Breast epithelium (tissue), 3 donors: Measurements from ENCODE around the gene ATP2B2.

Experiments
- CTCF ChIP-seq, 3 donors: fragments of 450-650 bp; IDR thresholded peaks; one replicate each; pipeline ENCODE4 v1.5.1; 2016 to 2017; ENCODE audit warnings: antibody characterized with exemption in 3 of 3, mild to moderate bottlenecking in 3 of 3, moderate library complexity in 3 of 3
- POLR2A ChIP-seq: fragments of 450-650 bp; IDR thresholded peaks from one replicate; pipeline ENCODE4 v1.6.1; 2016; ENCODE audit warnings: antibody characterized with exemption, mild to moderate bottlenecking, moderate library complexity
- POLR2AphosphoS5 ChIP-seq, 3 donors: sonication (generic); formaldehyde crosslinking; IDR thresholded peaks; one replicate each; pipeline ENCODE4 v1.6.1; 2017; ENCODE audit warnings: antibody characterized with exemption in 3 of 3

DNA sequence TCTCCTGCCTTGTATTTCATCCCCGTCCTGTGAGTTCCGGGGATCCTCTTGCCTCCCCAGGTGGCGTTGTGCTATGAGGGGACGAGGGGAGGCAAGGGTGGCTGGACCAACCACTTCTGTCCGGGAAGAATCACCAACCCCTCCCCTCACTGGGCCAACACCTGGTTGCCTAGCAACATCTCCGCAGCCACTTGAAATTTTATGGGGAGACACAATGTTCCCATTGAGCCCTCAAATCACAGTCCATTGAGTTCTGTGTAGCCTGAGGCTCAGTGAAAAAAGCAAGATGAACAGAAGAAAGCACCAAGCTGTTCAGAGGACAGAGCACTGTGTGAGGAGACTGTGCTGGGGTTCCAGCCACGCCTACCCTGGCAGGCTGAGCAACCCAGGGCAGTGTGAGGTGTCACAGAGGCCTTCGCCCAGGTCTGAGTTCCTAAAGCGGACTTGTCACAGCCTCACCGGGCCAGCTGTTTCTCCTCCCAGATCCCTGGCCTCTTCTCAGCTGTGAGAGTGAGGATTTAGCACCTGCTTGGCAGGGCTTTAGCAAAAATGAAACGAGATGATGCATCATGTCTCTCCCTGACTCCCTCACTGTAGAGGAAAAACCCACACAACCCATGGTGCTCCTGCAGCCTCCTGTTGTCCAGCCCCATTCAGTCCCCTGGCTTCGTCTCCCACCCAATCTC is 76.8 kb downstream of the ATP2B2 start:
- no peak for TF ChIP-seq CTCF (IDR thresholded peaks at IDR 0.05)
- TF ChIP-seq POLR2A = no peak
- TF ChIP-seq POLR2AphosphoS5 (IDR thresholded peaks at IDR 0.05) = no peak
